Activated CD4-positive, CD25-positive, alpha-beta regulatory T cell (primary cell): Measurements from ENCODE around the gene CHRNA4.
"Not testable (repeated sequence)": the region's sequence is repeated elsewhere in the genome, so short reads cannot be mapped to it uniquely, and the experiment has no call there.

Source experiments
- DNase-seq, 4 experiments: peaks; one replicate each; lab custom pipeline; 2025; lab: John Stamatoyannopoulos, UW

CHRNA4 gene

DNA sequence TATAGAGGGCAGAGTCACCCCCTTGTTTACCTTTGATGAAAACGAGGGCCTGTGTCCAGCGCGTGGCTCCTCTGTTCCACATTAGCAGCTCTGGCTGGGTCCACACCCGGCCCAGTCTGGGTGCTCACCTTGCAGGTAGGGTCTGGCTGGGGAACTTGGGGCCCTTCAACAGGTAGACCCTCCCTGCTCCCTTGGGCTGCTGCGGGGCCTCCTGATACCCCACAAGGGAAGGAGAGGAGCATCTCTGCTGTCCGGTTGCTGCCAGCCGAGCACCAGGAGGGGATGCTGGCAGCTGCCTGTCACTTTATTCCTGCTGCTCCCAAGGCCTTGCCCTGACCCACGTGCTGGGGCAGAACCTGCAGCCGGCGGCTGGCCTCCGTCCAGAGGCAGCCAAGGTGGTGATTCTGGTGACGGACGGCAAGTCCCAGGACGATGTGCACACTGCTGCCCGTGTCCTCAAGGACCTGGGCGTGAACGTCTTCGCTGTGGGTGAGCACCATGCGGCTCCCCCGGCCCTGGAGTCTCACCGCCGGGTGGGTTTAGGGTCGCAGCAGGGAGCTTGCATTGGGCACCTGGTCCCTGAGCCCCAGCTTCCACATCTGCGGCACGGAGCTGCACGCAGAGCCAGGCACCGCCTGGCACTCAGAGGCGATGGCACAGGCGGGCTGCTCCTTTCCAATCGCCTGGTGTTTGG, 52.8 kb downstream of the CHRNA4 start:
- no peak for DNase-seq

- no peak for DNase-seq
These were observed 53.5 kb downstream of the CHRNA4 start for GRCh38 chr20:63307538-63308217.

GRCh38 chr20:63306673-63307537, 54.2 kb downstream of the CHRNA4 start:
- no peak for DNase-seq

DNA sequence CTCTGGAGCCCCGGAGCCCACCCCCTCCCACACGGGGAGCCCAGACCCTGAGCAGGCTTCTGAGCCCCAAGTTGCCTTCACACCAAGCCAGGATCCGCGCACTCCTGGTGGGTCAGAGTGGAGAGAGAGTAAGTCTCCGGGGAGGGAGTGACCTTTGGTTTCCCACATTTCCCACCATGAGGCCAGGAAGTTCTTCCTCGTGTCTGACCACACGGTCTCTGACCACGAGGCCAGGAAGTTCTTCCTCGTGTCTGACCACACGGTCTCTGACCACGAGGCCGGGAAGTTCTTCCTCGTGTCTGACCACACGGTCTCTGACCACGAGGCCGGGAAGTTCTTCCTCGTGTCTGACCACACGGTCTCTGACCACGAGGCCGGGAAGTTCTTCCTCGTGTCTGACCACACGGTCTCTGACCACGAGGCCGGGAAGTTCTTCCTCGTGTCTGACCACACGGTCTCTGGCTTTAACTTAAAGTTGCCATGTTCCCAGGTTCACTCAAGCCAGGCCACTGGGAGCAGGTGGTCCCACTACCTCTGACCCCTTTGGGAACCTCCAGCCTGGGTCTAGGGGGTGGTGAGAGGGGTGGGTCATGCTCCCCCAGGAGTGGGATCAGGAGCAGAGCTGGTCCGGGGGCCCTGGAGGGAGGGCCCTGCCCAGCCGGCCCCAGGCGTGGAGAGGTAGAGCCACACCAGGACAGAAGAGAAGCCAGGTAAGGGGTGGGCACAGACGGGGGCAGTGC, 55.0 kb downstream of the CHRNA4 start:
- DNase-seq = not testable (repeated sequence)

DNA sequence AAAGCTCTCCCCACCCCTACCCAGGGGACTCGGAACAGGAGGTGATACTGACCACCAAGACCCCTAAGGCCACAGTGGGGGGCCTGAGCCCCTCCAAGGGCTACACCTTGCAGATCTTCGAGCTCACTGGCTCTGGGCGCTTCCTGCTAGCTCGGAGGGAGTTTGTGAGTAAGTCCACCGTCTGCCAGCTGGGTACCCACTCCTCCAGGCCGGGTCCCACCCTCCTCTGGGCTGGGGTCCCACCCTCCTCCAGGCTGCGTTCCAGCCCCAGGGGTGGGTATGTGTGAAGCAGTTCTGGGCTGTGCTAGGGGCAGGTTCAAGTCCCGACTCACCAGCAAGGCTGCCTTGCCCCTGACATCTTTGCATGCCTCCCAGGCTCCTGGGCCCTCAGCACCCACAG, 55.8 kb downstream of the CHRNA4 start:
- DNase-seq = no peak

- DNase-seq = no peak
These were observed 58.0 kb downstream of the CHRNA4 start for GRCh38 chr20:63303095-63303666.

- DNase-seq = no peak
These were observed 59.5 kb downstream of the CHRNA4 start for GRCh38 chr20:63301671-63302070.

DNA sequence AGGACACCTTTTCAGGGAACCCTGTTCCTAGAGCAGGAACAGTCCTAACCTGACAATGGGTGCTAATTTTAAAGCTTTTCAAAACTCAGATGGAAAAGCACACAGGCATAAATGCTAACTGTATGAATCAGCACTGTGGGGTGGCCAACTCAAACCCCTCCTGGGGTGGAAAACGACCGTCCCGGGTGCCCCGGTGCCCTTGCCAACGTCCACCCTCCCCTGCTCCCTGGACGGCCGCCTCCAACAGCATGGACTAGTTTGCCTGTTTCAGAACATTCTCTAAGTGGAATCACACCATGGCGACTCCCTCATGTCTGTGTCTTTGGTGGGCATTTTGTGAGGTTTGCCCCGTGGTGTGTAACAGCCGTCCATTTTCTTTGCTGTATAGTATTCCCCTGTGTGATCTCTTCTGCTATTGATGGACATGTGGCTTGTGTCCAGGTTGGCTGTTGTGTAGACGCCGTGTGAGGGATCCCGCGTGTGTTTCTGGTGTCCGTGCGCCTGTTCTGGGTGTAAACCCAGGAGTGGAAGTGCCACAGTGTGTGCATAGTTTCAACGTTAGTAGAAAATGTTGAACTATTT, 62.3 kb downstream of the CHRNA4 start:
- no peak for DNase-seq

GRCh38 chr20:63297796-63298572, 63.2 kb downstream of the CHRNA4 start:
- DNase-seq = no peak

DNA sequence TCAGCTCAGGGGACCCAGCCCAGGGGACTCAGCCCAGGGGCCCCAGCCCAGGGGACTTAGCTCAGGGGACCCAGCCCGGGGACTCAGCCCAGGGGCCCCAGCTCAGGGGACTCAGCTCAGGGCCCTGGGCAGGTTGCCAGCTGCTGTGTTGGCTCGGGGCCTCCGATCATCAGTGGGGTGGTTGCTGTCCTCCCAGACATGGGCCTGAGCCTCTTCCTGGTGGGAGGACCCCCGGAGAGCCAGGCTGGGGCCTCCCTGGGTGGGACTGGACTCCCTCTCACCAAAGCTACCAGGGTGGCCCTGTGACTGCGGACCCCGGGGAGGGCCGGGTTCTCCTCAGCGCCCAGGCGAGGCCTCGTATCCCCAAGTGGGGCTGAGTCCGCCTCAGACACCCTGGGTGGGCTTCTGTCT, 63.8 kb downstream of the CHRNA4 start:
- no peak for DNase-seq

DNA sequence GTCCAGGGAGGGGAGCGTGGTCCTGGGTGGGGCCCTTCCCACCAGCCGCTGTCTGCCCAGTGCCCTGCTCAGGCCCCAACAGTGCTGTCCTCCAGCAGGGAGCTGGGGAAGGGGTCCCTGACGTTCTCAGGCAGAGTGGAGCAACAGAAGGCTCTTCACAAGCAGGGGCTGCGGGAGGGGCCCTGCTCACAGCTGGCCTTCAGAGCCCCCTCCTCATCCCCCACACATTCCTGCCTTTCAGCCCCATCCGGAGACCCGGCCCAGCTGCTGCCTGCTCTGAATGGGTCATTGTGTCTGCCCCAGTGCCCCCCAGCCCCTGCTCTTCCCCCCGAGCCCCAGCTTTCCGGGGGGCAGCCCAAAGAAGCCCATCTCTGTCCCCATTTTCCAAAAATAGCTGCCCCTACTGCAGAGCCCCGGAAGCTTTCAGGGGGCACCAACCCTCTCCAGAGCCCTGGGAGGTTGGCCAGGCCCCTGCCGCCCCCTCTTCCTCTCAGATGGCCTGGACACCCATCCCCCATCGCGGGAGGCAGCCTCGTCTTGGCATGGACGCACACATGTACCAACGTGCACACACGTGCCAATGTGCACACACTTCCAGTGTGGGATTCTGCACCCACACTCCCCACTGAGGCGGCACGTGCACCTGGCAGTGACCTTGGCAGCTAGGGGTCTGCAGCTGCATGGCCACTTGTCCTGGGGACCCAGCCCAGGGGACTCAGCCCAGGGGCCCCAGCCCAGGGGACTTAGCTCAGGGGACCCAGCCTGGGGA, 64.4 kb downstream of the CHRNA4 start:
- no peak for DNase-seq

DNA sequence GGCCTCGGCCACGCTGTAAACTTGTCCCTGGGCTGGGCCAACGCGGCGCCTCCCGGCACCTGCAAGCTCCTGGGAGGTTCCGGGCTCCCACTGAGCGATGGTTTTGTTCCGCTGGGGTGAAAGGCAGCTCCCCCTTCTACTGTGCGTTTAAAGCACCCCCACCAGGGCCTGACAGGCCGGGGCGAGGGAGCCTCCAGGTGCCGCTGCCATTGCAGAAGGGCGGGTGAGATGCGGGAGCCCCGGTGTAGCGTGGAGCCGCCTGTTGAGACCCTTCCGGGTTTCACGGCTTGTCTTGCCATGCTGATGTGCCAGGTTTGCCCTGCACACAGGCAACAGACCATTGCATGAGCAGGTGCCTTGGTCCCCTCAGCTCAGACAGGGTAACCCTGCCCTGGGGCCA, 65.3 kb downstream of the CHRNA4 start:
- no peak for DNase-seq

- DNase-seq = no peak
These were observed 65.7 kb downstream of the CHRNA4 start for GRCh38 chr20:63295422-63295821.

- no peak for DNase-seq
These were observed 66.1 kb downstream of the CHRNA4 start for GRCh38 chr20:63295018-63295417.

DNA sequence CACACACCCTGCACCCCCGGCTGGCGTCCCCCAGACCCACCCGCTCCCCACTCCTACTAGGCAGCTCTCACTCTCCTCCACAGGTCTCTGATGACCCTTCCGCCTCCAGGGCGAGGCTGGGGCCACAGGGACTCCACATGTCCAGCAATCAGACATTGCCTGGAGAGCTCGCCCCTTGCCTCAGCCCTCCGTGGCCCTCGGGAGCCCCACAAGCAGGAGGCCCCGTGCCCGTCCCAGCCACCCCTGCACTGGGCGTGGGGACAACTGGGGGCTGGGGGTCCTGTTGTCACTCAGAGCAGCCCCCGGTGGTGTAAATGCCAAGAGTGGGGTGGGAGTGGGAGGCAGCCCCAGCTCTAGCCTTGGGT, 66.6 kb downstream of the CHRNA4 start:
- DNase-seq = no peak

DNA sequence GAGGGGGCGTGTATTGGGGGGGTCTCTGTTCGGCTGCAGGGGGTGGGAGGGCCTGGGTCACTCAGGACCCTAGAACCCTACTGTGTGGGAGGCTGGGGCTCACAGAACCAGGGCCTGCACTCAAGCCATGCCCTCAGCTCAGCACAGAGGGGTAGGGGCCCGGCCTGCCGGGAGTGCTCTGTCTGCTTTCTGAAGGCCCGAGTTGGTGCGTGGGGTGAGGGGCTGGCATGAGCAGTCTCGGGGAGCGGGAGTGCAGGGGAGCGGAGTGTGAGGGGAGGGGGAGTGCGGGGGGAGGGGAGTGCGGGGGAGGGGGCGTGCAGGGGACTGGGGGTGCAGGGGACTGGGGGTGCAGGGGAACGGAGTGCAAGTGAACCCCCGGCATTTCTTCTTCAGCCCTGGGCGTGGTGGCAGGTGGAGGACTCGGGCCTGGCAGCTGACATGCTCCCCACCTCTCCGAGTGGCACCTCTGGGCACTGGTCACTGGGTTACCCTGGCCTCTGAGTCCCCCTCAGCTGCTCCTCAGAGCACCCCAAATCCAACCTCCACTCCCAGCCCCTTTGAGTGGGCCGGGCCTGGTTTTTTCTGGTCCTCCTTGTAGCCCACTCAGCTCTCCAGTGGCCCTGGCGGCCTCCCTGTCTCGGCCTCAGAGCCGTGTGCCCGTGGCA, 67.1 kb downstream of the CHRNA4 start:
- no peak for DNase-seq

- DNase-seq = no peak
These were observed 67.7 kb downstream of the CHRNA4 start for GRCh38 chr20:63293456-63293855.
